Uterus (tissue), 4 donors: ENCODE data around the gene LRBA. TPM values are rescaled to one million over a fixed set of nuclear protein-coding genes. Genes with fewer than 3 reads are reported as not detected.

ENCODE experiments used
- DNase-seq, 2 donors: peaks; one replicate each; pipeline ENCODE4 v3.0.0-alpha.2; 2019 to 2020
- H3K27ac ChIP-seq, 2 donors: fragments of 200-600 bp; sonication (generic); 1 replicate in 1 of 2; 2 replicates in 1 of 2; pipeline ENCODE4 v1.5.1; 2016 to 2018
- H3K27me3 ChIP-seq, 2 donors: fragments of 200-600 bp; sonication (generic); one replicate each; pipeline ENCODE4 v1.5.1; 2018 to 2019; ENCODE audit warnings: control low read depth in 1 of 2
- H3K36me3 ChIP-seq, 2 donors: fragments of 200-600 bp; sonication (generic); one replicate each; pipeline ENCODE4 v1.5.1; 2019; ENCODE audit warnings: control low read depth in 1 of 2
- H3K4me1 ChIP-seq, 2 donors: fragments of 200-600 bp; sonication (generic); one replicate each; pipeline ENCODE4 v1.5.1; 2018 to 2019; ENCODE audit warnings: control low read depth in 1 of 2
- H3K4me3 ChIP-seq, 2 donors: fragments of 200-600 bp; sonication (generic); 1 replicate in 1 of 2; 2 replicates in 1 of 2; pipeline ENCODE4 v1.5.1; 2018 to 2019; ENCODE audit warnings: mild to moderate bottlenecking in 1 of 2
- H3K9me3 ChIP-seq, 2 donors: fragments of 200-600 bp; sonication (generic); one replicate each; pipeline ENCODE4 v1.5.1; 2019; ENCODE audit warnings: control low read depth in 1 of 2
- CTCF ChIP-seq, 4 experiments: fragments of 200-600 bp in 2 of 4; fragments of 450-650 bp in 2 of 4; sonication (generic) in 2 of 4; IDR thresholded peaks; one replicate each; pipeline ENCODE4 v1.5.1; 2016 to 2019; ENCODE audit warnings: antibody characterized with exemption in 4 of 4, mild to moderate bottlenecking in 2 of 4, moderate library complexity in 1 of 4
- POLR2A ChIP-seq, 2 donors: fragments of 450-650 bp; IDR thresholded peaks; one replicate each; pipeline ENCODE4 v1.6.1; 2016; ENCODE audit warnings: antibody characterized with exemption in 2 of 2, mild to moderate bottlenecking in 1 of 2, moderate library complexity in 1 of 2
- intact Hi-C: fragments of 100-400 bp; cut with DNase I; formaldehyde crosslinking; loops from one replicate; pipeline ENCODE4 v1.15.1; 2023; ENCODE audit warnings: low total_unique reads
- total RNA-seq, 4 donors: library from RNA; depleted of rRNA in 3 of 4; stranded (reverse); fragments of >200 nt in 3 of 4; gene quantifications; one replicate each; pipeline versions ENCODE4 v1.1.0 to v1.2.4, GENCODE V29; 2014 to 2023
- donor health status: DM: yes; HTN: yes; CAD: no.

LRBA gene
- total RNA-seq, 4 donors from 2014 or later: 32.0 to 126 (median 41.7) TPM

GRCh38 chr4:150976478-150977118 lies 38.5 kb downstream of the LRBA start:
- Histone ChIP-seq H3K36me3 (no peaks in the 10 kb centered on the region), H3K27me3 (no peaks in the 10 kb centered on the region), H3K4me1 (no peaks in the 10 kb centered on the region), H3K27ac (no peak overlapping the region), H3K9me3 (peaks cover 0 to 3% of the 10 kb centered on the region in 2 donors), H3K4me3 (no peak overlapping the region)
- intact Hi-C loops: no loop called here
- no peak for DNase-seq
- TF ChIP-seq POLR2A (IDR thresholded peaks at IDR 0.05) (no peak), CTCF (IDR thresholded peaks at IDR 0.05) (no peak)

- peaks cover 0 to 3% of the 10 kb centered on the region in 2 donors for H3K9me3 ChIP-seq
- H3K36me3 ChIP-seq: no peaks in the 10 kb centered on the region
- no peaks in the 10 kb centered on the region for H3K4me1 ChIP-seq
- H3K27ac ChIP-seq: no peak overlapping the region
- no peak for DNase-seq
- no peak overlapping the region for H3K4me3 ChIP-seq
- TF ChIP-seq CTCF (IDR thresholded peaks at IDR 0.05): no peak
- no peak for TF ChIP-seq POLR2A (IDR thresholded peaks at IDR 0.05)
- no peaks in the 10 kb centered on the region for H3K27me3 ChIP-seq
- intact Hi-C loops: no loop called here
Observed at GRCh38 chr4:150974750-150975149, 40.3 kb downstream of the LRBA start.

GRCh38 chr4:150974252-150974640 lies 40.8 kb downstream of the LRBA start:
- no peaks in the 10 kb centered on the region for H3K9me3 ChIP-seq
- no peak overlapping the region for H3K4me3 ChIP-seq
- DNase-seq: no peak
- intact Hi-C loops: no loop called here
- TF ChIP-seq CTCF (IDR thresholded peaks at IDR 0.05): no peak
- no peak for TF ChIP-seq POLR2A (IDR thresholded peaks at IDR 0.05)
- H3K27ac ChIP-seq: no peak overlapping the region
- no peaks in the 10 kb centered on the region for H3K27me3 ChIP-seq
- no peaks in the 10 kb centered on the region for H3K4me1 ChIP-seq
- H3K36me3 ChIP-seq: no peaks in the 10 kb centered on the region

- H3K27ac ChIP-seq: no peak overlapping the region
- no peak for TF ChIP-seq POLR2A (IDR thresholded peaks at IDR 0.05)
- TF ChIP-seq CTCF (IDR thresholded peaks at IDR 0.05): no peak
- no peak for DNase-seq
- no peaks in the 10 kb centered on the region for H3K9me3 ChIP-seq
- no peaks in the 10 kb centered on the region for H3K36me3 ChIP-seq
- no peaks in the 10 kb centered on the region for H3K27me3 ChIP-seq
- intact Hi-C loops: no loop called here
- H3K4me3 ChIP-seq: no peak overlapping the region
- H3K4me1 ChIP-seq: no peaks in the 10 kb centered on the region
Observed at GRCh38 chr4:150973626-150974251, 41.3 kb downstream of the LRBA start.

GRCh38 chr4:150972592-150972991 lies 42.5 kb downstream of the LRBA start:
- Histone ChIP-seq H3K9me3 (no peaks in the 10 kb centered on the region), H3K36me3 (no peaks in the 10 kb centered on the region), H3K4me3 (no peak overlapping the region), H3K4me1 (no peaks in the 10 kb centered on the region), H3K27ac (no peak overlapping the region), H3K27me3 (no peaks in the 10 kb centered on the region)
- no peak for DNase-seq
- intact Hi-C loops: no loop called here
- no peak for TF ChIP-seq POLR2A (IDR thresholded peaks at IDR 0.05)
- TF ChIP-seq CTCF (IDR thresholded peaks at IDR 0.05): no peak
